ENCODE data around the gene ATF4. TPM values are rescaled to one million over a fixed set of nuclear protein-coding genes. Genes with fewer than 3 reads are reported as not detected.

Gene ATF4
- total and polyA plus RNA-seq, 2 of the 8 experiments (the other 6 are each of a cell fraction or from before 2014, with no cell fraction given) = 553 to 704 TPM

DNA sequence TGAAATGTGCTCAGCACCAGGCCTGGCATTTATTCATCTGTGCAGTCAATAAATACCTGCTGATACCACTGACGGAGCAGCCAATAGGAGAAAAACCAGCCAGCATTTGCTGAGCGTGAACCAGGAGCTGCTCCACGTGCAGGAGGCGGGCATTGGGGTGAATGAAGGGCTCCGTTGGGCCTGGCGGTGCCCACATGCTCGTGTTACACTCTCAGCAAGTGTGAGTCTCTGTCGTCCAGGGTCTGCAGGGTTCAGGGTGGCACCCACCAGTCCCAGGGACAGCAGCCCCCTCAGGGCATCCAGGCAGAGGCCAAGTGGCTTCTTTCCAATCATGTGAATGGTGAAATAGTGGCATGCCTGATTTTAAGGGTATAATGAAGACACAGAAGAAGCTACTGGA is 16.3 kb downstream of the ATF4 start:
- Histone ChIP-seq H3K14ac (ENCODE audit: insufficient read length) (no peak overlapping the region), H3K23ac (ENCODE audit: insufficient read length) (no peak overlapping the region), H2BK120ac (replicated peaks; ENCODE audit: low read depth, low read length) (no peak overlapping the region), H3K27me3 (replicated peaks in 1 of 4; ENCODE audit: control insufficient read depth in 3 of 4, extremely low read depth in 1 of 4, insufficient read depth in 3 of 4, low read length in 3 of 4) (no peaks in the 10 kb centered on the region), H2BK15ac (ENCODE audit: low read length) (no peak overlapping the region), H2BK20ac (ENCODE audit: low read length) (no peak overlapping the region), H3K79me2 (ENCODE audit: control insufficient read depth in 1 of 2, insufficient read depth in 2 of 2, low read length in 2 of 2) (peaks cover 0 to 5% of the 10 kb centered on the region in 2 experiments; a peak in 2 of 4 replicates), H3K23me2 (ENCODE audit: low read depth, low read length) (peaks cover 8% of the 10 kb centered on the region), H2BK5ac (ENCODE audit: low read depth, low read length) (no peak overlapping the region), H3K9ac (replicated peaks in 1 of 4; ENCODE audit: extremely low read depth in 1 of 4, low read depth in 3 of 4, low read length in 3 of 4) (no peak overlapping the region), H2BK12ac (ENCODE audit: low read depth, low read length) (no peak overlapping the region), H3K4ac (replicated peaks; ENCODE audit: insufficient read length, low read depth, low read length) (no peak overlapping the region), H3K79me1 (ENCODE audit: low read depth, low read length) (no peaks in the 10 kb centered on the region), H3K27ac (ENCODE audit: low read depth, low read length) (no peak overlapping the region), H3K18ac (ENCODE audit: extremely low read depth, low read length) (no peak overlapping the region), H3K4me3 (ENCODE audit: extremely low read depth in 1 of 4, insufficient read depth in 2 of 4, low read depth in 3 of 4, low read length in 4 of 4) (no peak overlapping the region), H3K4me1 (replicated peaks in 1 of 4; ENCODE audit: control insufficient read depth in 3 of 4, insufficient read depth in 4 of 4, low read length in 3 of 4) (peaks cover 11 to 34% (median 23%) of the 10 kb centered on the region in 4 experiments), H3K36me3 (ENCODE audit: control insufficient read depth in 2 of 4, insufficient read depth in 4 of 4, low read length in 3 of 4) (no peaks in the 10 kb centered on the region), H3K56ac (replicated peaks; ENCODE audit: insufficient read length, low read depth, low read length) (no peak overlapping the region), H3K9me3 (ENCODE audit: insufficient read depth in 2 of 2, low read depth in 1 of 2, low read length in 1 of 2) (no peaks in the 10 kb centered on the region), H2AK5ac (ENCODE audit: low read depth, low read length) (no peak overlapping the region), H3K4me2 (ENCODE audit: insufficient read depth in 1 of 2, low read depth in 2 of 2, low read length in 2 of 2) (no peak overlapping the region), H2AFZ (ENCODE audit: low read length) (no peak overlapping the region), H4K20me1 (replicated peaks in 1 of 2; ENCODE audit: control insufficient read depth in 1 of 2, insufficient read depth in 2 of 2, low read length in 2 of 2) (peaks cover 0 to 4% of the 10 kb centered on the region in 2 experiments), H4K5ac (ENCODE audit: insufficient read length, low read depth, low read length) (no peak overlapping the region), H4K8ac (ENCODE audit: extremely low read depth, insufficient read depth, low read length) (no peak overlapping the region), H4K91ac (replicated peaks; ENCODE audit: insufficient read length, low read length) (no peak overlapping the region)
- DNase-seq (ENCODE audit: low read depth in 1 of 2, low spot score in 2 of 2) (no peak), FAIRE-seq (no peak)
- ChIA-PET CTCF (ENCODE audit: partially characterized antibody) (interaction anchor here (0.6 to 21.9 kb wide), 9 partner anchors 8 to 500 kb away, joined by 3 to 361 read pairs (median 4); partner anchors contain the start of gene MIEF1), POLR2A (ENCODE audit: partially characterized antibody) (interaction anchor here (1.1 to 3.6 kb wide), 3 partner anchors 13 to 133 kb away, joined by 3 to 61 read pairs (median 7); partner anchors contain the start of gene ATF4)
- 90% methylated on average over 8 of the region's 8 CpGs; no CpG with 5 or more reads in 1 of the 2 experiments for WGBS, 2 experiments (ENCODE audit: extremely low coverage in 1 of 2, insufficient coverage in 1 of 2, insufficient read length in 1 of 2, insufficient replicate concordance in 2 of 2, low coverage in 1 of 2, low lambda C conversion rate in 2 of 2, missing lambda C conversion rate in 1 of 2)
- TF ChIP-seq GABPA (IDR thresholded peaks at IDR 0.05; ENCODE audit: borderline replicate concordance, insufficient read depth, low read length) (no peak), GTF2F1 (IDR thresholded peaks at IDR 0.05; ENCODE audit: borderline replicate concordance, low read depth, low read length) (no peak), SIX5 (IDR thresholded peaks at IDR 0.05; ENCODE audit: low read depth, low read length) (no peak), BCL11A (IDR thresholded peaks at IDR 0.05; ENCODE audit: low read depth in 2 of 2, low read length in 2 of 2) (no peak), CBX8 (IDR thresholded peaks at IDR 0.05; ENCODE audit: borderline replicate concordance, low read depth, low read length) (no peak), PHF8 (conservative IDR thresholded peaks at IDR 0.05; ENCODE audit: low read depth, low read length) (no peak), KDM5A (IDR thresholded peaks at IDR 0.05; ENCODE audit: low read length) (no peak), SIRT6 (IDR thresholded peaks at IDR 0.05; ENCODE audit: low read length) (no peak), HDAC6 (IDR thresholded peaks at IDR 0.05; ENCODE audit: low read depth, low read length) (no peak), CTBP2 (IDR thresholded peaks at IDR 0.05; ENCODE audit: borderline replicate concordance, insufficient read depth, insufficient read length, low read length) (no peak), MAFK (IDR thresholded peaks at IDR 0.05; ENCODE audit: low read depth, low read length) (no peak), YY1 (IDR thresholded peaks at IDR 0.05; ENCODE audit: low read depth, low read length) (no peak), SP2 (IDR thresholded peaks at IDR 0.05; ENCODE audit: low read length) (no peak), CREB1 (IDR thresholded peaks at IDR 0.05) (no peak), JUND (IDR thresholded peaks at IDR 0.05; ENCODE audit: low read length) (no peak), SP1 (IDR thresholded peaks at IDR 0.05; ENCODE audit: low read depth, low read length) (no peak)

All from H1 (cell line).